ENCODE data around the gene LAMB1.
"Not testable (repeated sequence)": the region's sequence is repeated elsewhere in the genome, so short reads cannot be mapped to it uniquely, and the experiment has no call there.

LAMB1 gene

GRCh38 chr7:107969856-107970255 is 33.1 kb downstream of the LAMB1 start:
- no peak for DNase-seq

- DNase-seq = peak in 1 of 4 experiments; percentile 16
These were observed 34.5 kb downstream of the LAMB1 start for GRCh38 chr7:107968449-107968848.

- no peak for DNase-seq
These were observed 35.5 kb downstream of the LAMB1 start for GRCh38 chr7:107967420-107967819.

GRCh38 chr7:107966711-107967110 is 36.2 kb downstream of the LAMB1 start:
- DNase-seq = no peak

- no peak for DNase-seq
These were observed 38.5 kb downstream of the LAMB1 start for GRCh38 chr7:107964510-107964909.

- DNase-seq = no peak
These were observed 40.1 kb downstream of the LAMB1 start for GRCh38 chr7:107962817-107963216.

GRCh38 chr7:107961405-107961804 is 41.6 kb downstream of the LAMB1 start:
- DNase-seq = no peak

- DNase-seq = no peak
These were observed 42.7 kb downstream of the LAMB1 start for GRCh38 chr7:107960272-107960671.

GRCh38 chr7:107959527-107959898 is 43.4 kb downstream of the LAMB1 start:
- DNase-seq = no peak

GRCh38 chr7:107958764-107959526 is 44.0 kb downstream of the LAMB1 start:
- DNase-seq = peak; percentile 37 to 76 (median 62)

GRCh38 chr7:107957436-107957835 is 45.5 kb downstream of the LAMB1 start:
- DNase-seq = no peak

GRCh38 chr7:107956950-107957349 is 46.0 kb downstream of the LAMB1 start:
- DNase-seq = not testable (repeated sequence)

GRCh38 chr7:107955394-107955793 is 47.6 kb downstream of the LAMB1 start:
- DNase-seq = no peak

GRCh38 chr7:107953924-107954303 is 49.0 kb downstream of the LAMB1 start:
- DNase-seq = no peak

GRCh38 chr7:107953265-107953923 is 49.6 kb downstream of the LAMB1 start:
- DNase-seq = no peak

GRCh38 chr7:107951896-107952295 is 51.1 kb downstream of the LAMB1 start:
- DNase-seq = no peak

- no peak for DNase-seq
These were observed 51.7 kb downstream of the LAMB1 start for GRCh38 chr7:107951172-107951787.

- no peak for DNase-seq
These were observed 53.5 kb downstream of the LAMB1 start for GRCh38 chr7:107949443-107949935.

GRCh38 chr7:107948645-107949442 is 54.1 kb downstream of the LAMB1 start:
- peak in 1 of 4 experiments; percentile 4 for DNase-seq

- DNase-seq = no peak
These were observed 56.1 kb downstream of the LAMB1 start for GRCh38 chr7:107946881-107947280.

- no peak for DNase-seq
These were observed 56.5 kb downstream of the LAMB1 start for GRCh38 chr7:107946451-107946850.

- DNase-seq = no peak
These were observed 57.6 kb downstream of the LAMB1 start for GRCh38 chr7:107945332-107945731.
